Measurements from ENCODE around the gene FAM167B.
A peak's percentile ranks its signal among the peaks of the same experiment; 100 is the strongest.
"Not testable (repeated sequence)": the region's sequence is repeated elsewhere in the genome, so short reads cannot be mapped to it uniquely, and the experiment has no call there.

The FAM167B gene

GRCh38 chr1:32263744-32264143, 16.7 kb downstream of the FAM167B start:
- no peak for DNase-seq

- DNase-seq, result no peak
Measured at GRCh38 chr1:32265846-32266245, 18.8 kb downstream of the FAM167B start.

- no peak for DNase-seq
Measured at GRCh38 chr1:32266921-32267591, 20.0 kb downstream of the FAM167B start.

DNA sequence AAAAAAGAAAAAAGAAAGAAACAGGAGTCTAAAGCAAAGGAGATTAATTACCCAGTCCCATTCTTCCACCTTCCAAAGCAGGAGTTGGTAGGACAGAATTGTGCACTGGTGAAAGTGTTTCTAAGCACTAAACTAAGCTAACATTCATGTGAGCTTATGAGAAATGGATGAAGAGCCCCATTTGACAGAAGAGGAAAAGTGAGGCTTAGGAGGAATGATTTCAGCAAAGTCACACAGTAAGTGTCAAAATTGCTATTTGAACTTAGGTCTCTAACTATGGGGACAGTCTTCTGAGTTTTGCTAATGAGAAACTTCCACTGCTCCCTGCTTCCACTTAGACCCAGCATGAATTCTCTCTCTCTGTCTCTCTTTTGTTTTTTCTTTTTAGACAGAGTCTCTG, 22.7 kb downstream of the FAM167B start:
- DNase-seq, result no peak

GRCh38 chr1:32272557-32273390, 25.8 kb downstream of the FAM167B start:
- no peak for DNase-seq

DNA sequence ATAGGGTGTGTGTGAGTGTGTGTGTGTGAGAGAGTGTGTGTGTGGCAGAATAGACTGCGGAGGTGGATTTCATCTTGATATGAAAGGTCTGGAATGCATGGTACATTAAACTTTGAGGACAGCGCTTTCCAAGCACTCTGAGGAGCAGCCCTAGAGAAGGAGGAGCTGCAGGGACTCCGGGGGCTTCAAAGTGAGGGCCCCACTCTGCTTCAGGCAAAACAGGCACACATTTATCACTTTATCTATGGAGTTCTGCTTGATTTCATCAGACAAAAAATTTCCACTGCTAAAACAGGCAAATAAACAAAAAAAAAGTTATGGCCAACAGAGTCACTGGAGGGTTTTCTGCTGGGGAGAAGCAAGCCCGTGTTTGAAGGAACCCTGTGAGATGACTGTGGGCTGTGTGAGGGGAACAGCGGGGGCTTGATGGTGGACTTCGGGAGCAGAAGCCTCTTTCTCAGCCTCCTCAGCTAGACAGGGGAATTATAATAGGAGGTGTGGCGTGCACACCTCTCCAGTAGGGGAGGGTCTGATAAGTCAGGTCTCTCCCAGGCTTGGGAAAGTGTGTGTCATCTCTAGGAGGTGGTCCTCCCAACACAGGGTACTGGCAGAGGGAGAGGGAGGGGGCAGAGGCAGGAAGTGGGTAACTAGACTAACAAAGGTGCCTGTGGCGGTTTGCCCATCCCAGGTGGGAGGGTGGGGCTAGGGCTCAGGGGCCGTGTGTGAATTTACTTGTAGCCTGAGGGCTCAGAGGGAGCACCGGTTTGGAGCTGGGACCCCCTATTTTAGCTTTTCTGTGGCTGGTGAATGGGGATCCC, 26.6 kb downstream of the FAM167B start:
- no peak for DNase-seq

DNA sequence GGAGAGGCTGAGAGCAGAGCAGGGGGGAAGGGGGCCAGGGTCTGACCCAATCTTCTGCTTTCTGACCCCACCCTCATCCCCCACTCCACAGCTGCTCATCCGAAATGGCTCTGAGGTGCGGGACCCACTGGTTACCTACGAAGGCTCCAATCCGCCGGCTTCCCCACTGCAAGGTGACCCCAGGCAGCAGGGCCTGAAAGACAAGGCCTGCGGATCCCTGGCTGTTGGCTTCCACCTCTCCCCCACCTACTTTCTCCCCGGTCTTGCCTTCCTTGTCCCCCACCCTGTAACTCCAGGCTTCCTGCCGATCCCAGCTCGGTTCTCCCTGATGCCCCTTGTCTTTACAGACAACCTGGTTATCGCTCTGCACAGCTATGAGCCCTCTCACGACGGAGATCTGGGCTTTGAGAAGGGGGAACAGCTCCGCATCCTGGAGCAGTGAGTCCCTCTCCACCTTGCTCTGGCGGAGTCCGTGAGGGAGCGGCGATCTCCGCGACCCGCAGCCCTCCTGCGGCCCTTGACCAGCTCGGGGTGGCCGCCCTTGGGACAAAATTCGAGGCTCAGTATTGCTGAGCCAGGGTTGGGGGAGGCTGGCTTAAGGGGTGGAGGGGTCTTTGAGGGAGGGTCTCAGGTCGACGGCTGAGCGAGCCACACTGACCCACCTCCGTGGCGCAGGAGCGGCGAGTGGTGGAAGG, 27.8 kb downstream of the FAM167B start:
- DNase-seq, result no peak

- DNase-seq, result no peak
Measured at GRCh38 chr1:32275424-32275823, 28.4 kb downstream of the FAM167B start.

GRCh38 chr1:32276032-32276782, 29.2 kb downstream of the FAM167B start:
- DNase-seq, result no peak

DNA sequence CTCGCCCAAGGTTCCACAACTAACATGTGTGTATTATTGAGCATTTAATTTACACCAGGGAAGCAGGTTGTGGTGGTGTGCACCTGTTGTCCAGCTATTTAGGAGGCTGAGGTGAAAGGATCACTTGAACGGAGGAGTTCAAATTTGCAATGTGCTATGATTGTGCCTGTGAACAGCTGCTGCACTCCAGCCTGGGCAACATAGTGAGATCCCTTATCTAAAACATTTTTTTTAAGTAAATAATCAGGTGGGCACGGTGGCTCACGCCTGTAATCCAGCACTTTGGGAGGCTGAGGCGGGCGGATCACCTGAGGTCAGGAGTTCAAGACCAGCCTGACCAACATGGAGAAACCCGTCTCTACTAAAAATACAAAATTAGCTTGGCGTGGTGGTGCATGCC, 37.8 kb downstream of the FAM167B start:
- DNase-seq, result not testable (repeated sequence)

GRCh38 chr1:32285658-32286057, 38.6 kb downstream of the FAM167B start:
- no peak for DNase-seq

DNA sequence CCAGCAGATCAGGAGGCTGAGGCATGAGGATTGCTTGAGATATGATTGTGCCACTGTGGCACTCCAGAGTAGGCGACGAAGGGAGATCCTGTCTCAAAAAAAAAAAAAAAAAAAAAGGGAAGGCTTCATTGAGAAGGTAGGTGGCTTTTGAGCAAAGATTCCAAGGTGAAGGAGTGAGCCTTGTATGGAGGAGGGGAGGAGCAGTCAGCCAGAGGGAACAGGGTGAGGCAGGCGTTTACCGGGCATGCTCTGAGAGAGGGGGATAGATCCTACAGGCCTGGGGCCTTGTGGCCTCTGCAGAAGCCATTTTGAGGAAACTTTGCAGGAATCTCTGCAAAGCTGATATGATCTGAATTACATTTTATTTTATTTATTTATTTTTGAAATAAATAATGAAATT, 39.7 kb downstream of the FAM167B start:
- DNase-seq, result no peak

DNA sequence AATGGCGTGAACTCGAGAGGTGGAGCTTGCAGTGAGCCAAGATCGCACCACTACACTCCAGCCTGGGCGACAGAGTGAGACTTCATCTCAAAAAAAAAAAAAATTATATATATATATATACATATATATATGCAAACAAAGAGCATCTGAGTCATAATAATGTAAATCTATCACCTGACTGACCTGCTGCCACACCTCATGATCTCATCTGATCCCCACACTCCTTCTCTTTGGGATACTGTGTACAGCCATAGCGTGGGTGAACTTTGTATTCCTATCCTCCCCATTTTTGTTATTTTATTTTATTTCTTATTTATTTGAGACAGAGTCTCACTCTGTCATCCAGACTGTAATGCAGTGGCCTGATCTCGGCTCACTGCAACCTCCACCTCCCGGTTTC, 42.2 kb downstream of the FAM167B start:
- DNase-seq, result no peak

DNA sequence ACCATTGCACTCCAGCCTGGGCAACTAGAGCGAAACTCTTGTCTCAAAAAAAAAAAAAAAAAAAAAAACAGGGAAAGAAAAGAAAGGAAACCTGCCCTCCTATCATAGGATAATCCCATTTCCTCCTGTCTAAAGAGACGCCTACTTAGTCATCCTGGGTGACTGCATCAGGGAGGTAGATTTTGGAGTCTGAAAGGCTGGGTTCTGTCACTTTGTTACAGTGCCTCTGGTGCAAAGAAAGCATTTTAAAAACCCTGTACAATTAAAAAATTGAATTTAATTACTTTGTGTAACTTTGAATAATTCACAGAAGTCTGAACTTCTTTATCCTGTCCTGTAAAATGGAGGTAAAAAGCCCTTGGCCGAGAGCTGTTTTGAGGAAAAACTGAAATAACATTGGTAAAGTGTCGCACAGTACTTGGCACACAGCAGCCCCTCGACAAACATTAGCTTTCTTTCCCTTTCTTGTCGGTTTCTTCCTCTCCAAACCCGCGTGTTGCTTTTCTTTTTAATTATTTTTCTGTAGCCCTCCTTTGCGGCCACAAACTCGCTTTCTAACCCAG, 44.2 kb downstream of the FAM167B start:
- DNase-seq, result no peak

DNA sequence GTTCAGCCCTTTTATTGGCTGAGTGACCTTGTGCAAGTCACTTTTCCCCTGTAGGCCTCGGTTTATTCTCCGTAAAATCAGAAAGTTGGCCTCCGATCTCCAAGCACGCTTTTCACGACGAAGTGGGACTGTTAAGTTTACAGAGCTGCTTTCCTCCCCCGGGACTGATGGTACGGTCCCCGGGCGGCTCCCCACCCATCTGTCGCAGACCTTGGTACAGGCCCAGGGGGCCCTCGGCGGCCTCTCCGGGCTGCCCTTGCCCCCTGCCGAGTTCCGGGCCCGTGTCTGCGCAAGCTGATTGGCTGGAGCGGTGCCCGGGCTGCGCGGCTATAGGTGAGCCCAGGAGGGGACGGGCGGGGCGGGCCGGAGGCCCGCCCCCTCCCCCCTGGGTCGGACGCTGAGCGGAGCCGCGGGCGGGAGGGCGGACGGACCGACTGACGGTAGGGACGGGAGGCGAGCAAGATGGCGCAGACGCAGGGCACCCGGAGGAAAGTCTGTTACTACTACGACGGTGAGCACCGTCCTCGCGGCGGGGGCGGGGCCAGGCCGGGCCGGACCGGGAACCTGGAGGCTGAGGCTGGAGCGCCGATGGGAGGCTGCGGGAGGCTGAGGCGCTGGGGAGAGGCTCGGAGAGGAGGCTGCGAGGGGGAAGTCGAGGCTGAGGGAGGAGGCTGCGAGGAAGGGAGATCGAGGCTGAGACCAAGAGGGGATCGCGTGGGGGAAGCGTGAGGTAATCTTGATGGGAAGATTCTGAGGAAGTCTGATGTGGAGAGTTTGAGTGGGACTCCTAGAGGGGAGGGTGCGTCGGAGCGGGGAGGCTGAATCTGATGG, 44.9 kb downstream of the FAM167B start, which contains the start of gene HDAC1:
Gene HDAC1 (plus strand): TSS at position 376 of the 831 bp plus-strand sequence. CDS start 87 bp downstream, at position 463.
- peak; percentile 92 for DNase-seq

DNA sequence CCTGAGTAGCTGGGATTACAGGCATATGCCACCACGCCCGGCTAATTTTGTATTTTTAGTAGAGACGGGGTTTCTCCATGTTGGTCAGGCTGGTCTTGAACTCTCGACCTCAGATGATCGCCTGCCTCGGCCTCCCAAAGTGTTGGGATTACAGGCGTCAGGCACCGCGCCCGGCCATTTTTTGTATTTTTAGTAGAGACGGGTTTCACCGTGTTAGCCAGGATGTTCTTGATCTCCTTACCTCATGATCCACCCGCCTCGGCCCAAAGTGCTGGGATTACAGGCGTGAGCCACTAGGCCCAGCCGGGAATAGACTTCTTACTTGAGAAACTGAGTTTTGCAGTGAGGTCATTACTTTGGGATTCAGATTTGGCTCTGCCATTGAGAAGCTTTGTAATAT, 51.2 kb downstream of the FAM167B start:
- not testable (repeated sequence) for DNase-seq

Measured in NCI-H1048 (cell line).